Measurements from ENCODE around the gene AFG1L.
"Not testable (repeated sequence)": the region's sequence is repeated elsewhere in the genome, so short reads cannot be mapped to it uniquely, and the experiment has no call there.

AFG1L gene

DNA sequence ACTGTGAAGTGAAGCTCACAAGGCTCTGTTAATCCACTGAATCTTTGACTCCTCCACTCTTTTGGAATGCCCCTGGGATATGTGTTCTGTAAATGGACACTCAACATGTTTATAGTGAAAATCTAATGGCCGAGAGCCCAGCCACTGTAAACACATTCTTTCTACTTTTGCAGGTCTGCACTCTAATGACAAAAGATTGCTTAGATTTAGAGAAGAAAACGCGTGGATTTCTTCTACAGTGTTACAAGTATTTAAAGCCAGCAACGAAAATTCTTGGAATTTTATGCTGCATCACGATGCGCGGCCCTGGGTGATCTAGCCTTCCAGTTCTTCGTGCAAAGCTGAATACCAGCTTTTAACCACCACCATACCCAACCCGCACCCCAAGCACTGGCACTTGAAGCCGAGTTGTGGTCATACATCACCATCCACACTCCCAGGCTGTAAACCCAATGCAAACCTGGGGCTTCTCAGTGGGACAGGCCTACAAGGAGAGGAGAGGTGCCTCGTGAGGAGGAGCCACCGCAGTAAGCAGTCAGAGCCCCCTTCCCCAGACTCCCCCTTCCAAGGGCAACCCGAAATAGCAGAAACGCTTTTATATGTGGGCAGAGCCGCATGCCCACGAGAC, 262.1 kb downstream of the AFG1L start:
- no peak for DNase-seq (ENCODE audit: low read depth in 2 of 2)

DNA sequence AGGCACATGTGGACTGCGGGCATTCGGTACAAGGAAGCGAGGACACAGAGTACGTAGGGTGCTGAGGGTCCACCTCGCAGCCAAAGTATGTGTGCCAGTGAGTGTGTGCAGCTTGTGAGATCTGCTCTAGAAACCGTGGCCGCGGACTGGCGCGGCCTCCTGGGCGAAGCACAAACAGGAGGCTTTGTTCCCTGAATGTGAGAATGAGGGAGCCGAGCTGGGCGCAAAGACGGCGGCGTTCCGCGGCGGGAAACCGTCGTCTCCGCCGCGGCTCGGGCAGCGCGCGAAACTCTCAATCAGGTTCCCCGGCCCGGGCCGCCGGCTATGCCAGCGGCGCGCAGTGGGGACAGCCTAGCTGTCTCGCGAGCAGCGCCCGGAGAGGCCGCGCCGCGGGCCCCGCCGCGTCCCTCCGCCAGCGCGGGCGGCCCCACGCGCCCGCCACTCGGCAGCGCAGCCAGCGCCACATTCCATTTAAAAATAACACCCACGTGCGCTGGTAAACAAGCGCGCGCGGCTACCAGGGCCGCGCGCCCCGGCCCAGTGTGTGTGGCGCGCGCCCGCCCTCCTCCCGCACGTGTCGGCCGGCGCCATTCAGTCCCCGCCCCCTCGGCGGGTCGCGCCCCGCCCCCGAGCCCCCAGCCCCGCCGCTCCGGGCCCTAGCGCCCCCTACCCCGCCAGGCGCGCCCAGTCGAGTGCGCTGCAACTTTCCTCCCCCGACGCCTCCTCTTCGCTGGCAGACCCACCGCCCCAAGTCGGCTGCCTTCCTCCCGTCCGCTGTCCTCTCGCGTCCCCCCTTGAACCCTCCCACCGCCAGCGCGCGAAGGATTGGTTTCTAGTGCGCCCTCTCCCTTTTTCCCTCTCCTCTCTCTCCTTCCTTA, 262.9 kb downstream of the AFG1L start:
- peak; percentile 58 to 60 for DNase-seq (ENCODE audit: low read depth in 2 of 2)

DNA sequence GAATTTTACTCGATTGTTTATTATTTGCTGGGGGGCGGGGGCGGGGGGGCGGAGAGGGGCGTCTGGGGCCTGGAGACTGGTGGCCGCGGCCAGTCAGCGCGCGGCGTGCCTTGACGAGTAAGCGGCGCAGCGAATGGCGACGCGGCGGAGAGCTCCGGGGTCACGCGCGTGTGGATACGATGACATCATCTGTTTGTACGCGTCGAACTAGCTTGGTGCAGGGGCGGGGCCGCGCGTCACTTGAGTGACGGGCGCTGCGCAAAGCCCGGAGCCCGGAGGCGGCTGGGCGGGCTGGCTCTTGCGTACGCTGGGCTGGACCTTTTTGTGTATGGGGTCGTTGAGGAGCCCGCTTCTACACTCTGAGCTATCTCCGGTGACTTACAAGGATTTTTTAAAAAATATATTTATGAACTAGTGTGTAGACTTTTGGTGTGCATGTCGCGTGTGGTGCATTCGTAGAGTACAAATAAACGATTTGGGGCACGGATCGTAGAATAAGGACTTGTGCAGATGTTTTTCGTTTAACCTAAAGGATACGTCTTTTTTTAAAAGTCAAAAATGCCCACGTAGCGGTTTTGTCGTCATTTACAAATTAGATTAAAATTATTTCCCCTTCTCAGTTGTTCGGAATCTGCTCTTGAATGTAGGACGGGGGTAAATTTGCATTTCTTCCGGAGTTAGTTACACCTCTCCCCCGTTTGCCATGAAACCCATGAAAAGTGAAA, 263.7 kb downstream of the AFG1L start:
- DNase-seq (ENCODE audit: low read depth in 2 of 2) = peak; percentile 90 to 92

DNA sequence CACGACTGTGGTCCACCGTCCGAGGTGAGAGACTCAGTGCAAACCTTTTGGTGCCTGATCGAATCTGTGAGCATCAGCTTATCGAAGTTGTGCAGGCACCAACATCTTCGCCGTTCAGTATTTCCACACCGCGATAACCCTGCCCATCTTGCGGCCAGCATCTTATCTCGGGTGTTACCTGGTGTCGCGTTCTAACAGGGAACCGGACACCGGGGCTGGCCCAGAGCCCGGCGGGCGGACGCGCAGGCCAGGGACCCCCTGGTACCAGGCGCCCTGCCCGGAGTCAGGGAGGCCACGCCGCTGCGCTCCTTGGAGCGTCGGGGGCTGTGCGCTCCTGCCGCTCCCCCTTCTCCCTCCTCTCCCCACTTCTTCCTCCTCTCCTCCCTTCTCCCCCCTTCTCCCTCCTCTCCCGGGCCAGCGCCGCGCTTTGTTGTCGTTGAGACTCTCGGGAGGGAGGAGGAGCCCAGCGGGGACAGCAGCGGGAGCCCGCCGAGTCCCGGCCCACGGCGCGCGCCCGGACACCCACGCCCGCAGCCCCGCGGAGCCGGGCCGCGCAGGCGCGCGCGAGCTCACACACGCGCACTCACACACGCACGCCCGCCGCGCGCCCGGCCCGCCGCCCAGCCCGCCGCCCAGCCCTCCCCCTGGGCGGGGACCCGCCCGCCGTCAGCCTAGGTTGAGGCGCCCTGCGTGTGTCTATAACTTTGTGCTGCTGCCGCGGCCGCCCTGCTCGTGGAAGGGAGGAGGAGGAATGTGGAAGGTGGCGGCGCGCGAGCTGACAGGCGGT, 264.4 kb downstream of the AFG1L start:
- DNase-seq (ENCODE audit: low read depth in 2 of 2) = peak; percentile 68 to 69

DNA sequence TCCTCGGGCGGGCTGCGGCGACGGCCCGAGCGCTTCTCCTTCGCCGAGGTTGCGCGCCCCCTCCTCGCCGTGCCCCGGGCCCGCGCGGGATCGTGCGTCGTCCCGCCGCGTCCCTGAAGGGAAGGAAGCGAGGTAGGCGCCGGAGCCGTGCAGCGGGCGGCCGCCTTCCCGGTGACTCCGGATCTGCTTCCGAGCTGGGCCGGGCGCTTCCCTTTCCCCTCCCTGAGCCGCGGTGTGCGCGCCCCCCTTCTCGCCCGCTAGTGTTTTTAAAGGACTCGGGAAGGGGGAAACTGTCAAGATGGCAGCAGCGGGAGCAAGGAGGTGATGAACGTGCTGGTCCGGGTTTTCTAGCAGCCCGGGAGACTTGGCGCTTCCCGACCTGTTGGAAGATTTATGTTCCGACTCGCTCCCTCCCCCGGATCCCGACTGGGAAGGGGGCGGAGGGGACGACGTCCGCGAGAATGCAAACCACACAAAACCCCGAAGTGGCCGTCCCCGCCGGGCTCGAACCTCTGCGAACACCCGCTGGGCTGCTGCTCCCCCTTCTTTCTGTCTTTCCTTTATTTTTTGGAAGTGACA, 265.1 kb downstream of the AFG1L start:
- peak in 1 of 2 donors; percentile 11 for DNase-seq (ENCODE audit: low read depth in 2 of 2)

DNA sequence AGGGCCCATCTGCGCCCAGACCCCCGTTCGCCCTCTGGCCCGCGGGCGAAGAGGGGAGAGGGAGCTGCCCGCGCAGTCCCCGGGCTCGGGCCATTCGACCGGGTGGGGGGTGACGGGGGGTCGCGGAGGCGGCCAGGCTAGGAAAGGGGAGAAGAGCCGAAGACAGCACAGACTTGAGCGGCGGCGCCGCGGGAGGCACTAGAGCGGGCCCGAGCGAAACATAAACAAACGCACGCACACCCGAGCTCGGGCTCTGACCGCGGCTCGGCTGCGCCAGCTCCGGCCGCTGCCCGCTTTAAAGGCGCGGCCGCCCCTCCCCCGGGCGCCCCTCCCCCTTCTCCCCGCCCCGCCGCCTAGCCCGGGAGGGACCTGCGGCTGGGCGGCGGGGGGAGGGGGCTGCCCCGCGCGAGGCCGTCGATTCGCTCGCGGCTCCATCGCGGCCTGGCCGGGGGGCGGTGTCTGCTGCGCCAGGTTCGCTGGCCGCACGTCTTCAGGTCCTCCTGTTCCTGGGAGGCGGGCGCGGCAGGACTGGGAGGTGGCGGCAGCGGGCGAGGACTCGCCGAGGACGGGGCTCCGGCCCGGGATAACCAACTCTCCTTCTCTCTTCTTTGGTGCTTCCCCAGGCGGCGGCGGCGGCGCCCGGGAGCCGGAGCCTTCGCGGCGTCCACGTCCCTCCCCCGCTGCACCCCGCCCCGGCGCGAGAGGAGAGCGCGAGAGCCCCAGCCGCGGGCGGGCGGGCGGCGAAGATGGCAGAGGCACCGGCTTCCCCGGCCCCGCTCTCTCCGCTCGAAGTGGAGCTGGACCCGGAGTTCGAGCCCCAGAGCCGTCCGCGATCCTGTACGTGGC, 265.8 kb downstream of the AFG1L start, which contains the start of gene FOXO3:
Gene FOXO3, plus strand, starts transcription at position 455 of the 846 bp plus-strand sequence. Its CDS starts 292 bp downstream, at position 747.
- DNase-seq (ENCODE audit: low read depth in 2 of 2) = peak; percentile 40 to 42

DNA sequence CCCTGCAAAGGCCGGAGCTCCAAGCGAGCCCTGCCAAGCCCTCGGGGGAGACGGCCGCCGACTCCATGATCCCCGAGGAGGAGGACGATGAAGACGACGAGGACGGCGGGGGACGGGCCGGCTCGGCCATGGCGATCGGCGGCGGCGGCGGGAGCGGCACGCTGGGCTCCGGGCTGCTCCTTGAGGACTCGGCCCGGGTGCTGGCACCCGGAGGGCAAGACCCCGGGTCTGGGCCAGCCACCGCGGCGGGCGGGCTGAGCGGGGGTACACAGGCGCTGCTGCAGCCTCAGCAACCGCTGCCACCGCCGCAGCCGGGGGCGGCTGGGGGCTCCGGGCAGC, 266.4 kb downstream of the AFG1L start:
- not testable (repeated sequence) for DNase-seq (ENCODE audit: low read depth in 2 of 2)

DNA sequence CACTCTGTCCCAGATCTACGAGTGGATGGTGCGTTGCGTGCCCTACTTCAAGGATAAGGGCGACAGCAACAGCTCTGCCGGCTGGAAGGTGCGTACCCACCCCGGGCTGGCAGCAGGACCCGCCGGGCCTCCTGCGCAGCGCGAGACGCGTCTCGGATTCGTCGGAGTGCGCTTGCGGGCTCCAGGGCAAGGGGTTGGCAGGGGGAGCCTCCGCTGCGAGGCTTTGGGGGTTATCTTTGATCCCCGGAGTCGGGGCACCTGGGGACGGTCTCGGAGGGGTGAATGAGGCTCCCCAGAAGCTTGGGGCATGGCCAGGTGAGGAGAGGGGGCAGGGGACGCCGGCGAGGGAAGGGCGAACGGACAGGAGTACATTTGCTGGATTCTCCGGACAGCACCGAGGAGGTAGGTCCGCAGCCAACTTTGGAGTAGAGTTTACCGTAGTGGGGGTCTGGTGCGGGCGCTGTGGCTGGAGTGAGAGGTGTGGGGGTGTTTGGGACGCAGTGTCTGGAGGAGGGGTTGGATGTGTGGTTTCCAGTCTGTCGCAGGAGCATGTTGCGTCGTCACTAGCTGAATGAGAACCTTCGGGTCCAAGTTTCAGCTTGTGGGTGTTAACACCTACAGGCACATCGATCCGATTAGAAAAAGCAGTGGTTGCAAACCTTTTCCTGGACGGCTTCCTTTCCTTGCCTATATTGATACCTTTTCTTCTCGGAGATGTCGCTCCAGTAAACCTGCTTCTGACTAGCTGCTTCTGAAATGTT, 267.1 kb downstream of the AFG1L start:
- no peak for DNase-seq (ENCODE audit: low read depth in 2 of 2)

DNA sequence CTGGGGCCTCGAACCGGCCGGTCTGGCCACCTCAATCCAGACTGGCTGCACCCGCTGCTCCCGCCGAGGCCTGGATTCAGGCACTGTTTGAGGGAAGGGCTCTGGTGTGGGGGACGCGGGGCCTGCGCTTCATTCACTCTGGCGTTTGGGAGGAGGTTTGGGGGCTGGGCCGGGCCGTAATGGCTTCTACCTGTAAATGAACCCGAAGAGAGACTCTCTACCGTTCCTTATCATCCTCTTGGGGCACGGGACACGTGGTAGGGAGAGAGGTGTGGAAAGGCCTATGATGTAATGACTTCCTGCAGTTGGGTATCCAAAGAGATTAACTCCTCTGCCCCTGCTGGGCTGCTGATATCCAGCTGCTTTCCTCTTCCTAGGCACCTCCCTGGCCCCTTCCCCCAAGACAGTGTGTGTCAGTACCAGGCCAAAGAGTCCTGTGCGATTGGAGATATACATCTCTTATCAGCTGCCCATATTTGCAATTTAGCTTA, 267.7 kb downstream of the AFG1L start:
- no peak for DNase-seq (ENCODE audit: low read depth in 2 of 2)

DNA sequence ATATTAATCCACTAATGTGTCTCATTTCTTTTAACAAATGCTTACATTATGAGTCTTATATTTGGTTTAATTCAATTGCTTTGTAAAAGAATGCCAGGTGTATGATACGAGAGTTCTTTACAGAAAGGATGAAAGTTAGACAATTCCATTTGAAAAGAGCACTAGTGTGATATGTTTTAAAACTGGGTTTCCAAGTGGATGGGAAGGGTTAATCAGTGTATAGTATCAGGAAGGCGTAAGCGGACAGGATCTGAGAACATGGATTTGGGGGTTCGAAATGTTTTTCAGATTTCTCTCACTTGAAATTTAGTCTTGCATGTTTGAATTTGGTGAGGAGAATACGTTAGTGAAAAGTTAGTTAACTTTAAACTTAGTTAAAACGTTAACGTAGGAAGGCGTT, 268.4 kb downstream of the AFG1L start:
- no peak for DNase-seq (ENCODE audit: low read depth in 2 of 2)

DNA sequence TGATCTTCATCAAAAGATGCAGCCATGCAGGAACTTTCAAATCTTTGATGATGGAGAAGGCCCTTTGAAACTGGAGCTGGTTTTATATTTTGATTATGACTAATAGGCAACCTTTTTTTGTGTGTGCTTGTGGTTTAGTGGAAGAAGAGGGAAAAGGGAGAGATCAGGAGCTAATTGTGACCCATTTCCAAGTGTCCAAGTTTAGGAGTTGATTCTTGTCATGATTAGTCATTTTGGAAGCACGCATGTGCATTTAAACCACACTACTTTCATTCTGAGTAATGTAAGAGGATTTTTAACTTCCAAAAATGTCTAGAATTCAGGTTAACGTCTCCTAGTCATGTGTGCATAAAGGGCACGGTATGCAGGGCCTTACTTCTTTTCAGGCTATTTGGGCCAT, 269.3 kb downstream of the AFG1L start:
- no peak for DNase-seq (ENCODE audit: low read depth in 2 of 2)

DNA sequence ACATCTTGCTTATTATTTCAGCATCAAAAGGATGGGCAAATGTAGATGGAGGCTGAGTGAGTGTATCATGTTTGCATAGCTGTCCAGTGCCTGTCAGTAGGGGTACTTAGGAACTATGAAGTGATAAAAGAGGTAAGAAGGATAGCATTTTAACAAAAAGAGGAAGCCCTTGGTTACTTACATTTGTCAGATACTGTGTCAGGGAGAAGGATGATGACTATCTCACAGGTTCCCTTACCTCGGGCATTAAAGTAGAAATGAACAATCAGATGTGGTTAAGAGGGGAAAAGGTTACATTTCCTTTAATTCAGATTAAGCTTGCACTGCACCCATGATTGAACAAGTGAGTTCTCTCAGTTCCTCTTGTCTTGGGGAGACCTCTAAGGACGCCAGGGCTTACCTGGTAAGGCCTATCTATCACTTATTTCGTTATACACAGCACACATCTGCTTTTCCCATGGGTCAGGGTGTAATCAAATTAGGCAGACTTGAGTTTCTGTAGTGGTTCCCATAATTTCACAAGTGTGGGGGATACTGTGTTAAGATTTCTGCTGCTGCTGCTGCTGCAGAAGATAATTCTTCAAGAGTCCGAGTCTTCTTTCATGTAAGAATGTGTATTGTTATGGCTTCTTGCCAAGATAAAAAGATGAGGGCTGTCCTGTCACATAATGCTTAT, 270.4 kb downstream of the AFG1L start:
- DNase-seq (ENCODE audit: low read depth in 2 of 2) = no peak

DNA sequence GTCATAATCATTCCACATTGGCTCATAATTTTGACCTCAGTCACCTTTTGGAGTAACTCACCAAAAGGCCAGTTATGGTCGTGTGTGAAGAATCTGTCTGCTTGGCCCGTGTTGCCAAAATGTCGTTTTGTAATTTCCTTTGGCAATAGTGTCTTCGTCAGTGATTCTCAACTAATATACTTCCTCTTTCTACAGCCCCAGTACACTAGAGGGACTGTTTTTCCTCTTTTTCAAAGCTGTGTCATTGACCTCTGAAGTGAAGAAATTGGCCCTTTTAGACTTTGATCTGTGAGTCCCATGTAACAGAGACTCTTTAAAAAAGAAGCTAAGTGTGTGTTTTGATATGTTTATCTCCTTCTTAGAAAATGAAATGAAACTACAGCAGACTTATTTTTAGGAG, 271.0 kb downstream of the AFG1L start:
- no peak for DNase-seq (ENCODE audit: low read depth in 2 of 2)

DNA sequence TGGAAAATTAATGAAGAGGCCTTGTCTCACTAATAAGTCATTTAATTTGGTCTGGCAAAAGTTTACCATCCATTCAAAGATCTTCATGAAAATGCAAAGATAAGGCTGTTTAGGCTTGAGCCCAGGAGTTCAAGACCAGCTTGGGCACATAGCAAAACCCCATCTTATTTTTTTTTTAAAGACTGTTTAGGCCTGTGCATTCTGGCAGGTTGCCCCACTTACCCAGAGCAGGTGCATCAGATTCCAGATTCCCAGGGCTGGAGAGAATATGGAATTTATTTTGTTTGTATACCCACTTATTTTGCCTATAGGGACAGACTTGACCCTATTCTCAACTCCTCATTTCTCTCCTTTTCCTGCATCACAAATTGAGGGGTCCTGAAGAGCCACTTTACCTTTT, 271.6 kb downstream of the AFG1L start:
- DNase-seq (ENCODE audit: low read depth in 2 of 2) = no peak

DNA sequence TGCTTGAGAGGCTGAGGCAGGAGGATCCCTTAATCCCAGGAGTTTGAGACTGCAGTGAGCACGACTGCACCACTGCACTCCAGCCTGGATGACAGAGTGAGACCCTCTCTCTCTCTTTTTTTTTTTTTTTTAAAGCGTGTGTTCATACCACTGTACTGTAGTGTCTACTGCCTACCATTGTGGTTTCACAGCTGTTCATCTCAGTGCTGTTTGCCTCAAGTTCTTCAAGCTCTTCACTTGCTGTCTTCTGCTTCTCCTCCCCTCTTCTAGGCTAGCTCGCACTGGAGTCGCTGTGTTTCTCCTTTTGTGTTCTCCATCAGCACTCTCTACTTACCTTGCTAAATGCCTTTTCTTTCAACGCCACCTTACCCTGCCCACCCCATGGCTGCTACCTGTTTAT, 273.2 kb downstream of the AFG1L start:
- no peak for DNase-seq (ENCODE audit: low read depth in 2 of 2)

DNA sequence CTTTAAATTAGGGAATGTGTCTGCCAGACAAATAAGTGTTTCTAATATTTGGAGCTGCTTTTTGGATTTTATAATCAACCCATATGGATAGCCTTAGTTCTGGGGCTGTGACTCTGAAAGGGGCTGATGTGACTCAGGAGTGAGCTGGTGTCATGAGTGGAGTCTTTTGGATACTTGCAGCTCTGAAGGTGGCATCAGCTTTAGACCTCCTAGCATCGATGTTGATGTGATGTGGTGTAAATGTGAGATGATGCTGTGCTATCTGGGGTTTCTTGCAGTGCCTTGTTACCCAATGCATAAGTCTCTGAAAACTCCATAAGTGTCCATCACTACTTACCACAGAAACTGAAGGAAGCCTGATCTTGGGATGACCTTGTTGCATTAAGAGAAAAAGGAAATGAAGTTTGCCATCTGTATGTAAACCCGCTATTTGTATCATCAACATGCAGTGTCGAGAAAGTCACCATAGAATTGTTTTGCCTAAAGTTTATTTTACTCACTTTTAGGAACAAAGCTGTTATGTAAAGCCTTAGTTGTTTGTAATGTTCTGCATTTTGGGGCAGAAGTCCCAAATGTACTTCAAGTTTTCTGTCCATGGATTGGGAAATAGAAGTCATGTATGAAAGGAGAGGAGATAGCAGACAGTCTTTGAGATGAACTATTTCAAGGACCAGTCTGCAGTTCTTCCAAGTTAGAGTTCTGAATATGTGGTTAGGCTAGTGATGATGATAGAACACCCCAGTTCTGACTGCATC, 273.9 kb downstream of the AFG1L start:
- DNase-seq (ENCODE audit: low read depth in 2 of 2) = no peak

DNA sequence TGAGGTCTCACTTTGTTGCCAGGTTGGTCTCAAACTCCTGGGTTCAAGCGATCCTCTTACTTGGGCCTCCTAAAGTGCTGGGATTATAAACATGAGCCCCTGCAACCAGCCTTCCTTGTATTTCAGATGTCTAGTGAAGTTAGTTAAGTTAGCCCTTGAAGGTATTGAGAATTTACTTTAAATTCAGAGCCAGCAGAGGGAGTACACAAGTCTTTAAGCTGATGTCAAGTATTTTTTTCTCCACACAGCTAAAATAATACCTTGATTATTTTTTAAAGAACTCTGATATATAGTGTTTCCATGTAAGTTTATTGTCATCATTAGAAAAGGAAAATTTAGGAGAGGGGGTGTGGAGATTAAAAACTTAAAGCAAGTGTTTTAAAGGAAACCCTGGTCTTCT, 275.7 kb downstream of the AFG1L start:
- no peak for DNase-seq (ENCODE audit: low read depth in 2 of 2)

DNA sequence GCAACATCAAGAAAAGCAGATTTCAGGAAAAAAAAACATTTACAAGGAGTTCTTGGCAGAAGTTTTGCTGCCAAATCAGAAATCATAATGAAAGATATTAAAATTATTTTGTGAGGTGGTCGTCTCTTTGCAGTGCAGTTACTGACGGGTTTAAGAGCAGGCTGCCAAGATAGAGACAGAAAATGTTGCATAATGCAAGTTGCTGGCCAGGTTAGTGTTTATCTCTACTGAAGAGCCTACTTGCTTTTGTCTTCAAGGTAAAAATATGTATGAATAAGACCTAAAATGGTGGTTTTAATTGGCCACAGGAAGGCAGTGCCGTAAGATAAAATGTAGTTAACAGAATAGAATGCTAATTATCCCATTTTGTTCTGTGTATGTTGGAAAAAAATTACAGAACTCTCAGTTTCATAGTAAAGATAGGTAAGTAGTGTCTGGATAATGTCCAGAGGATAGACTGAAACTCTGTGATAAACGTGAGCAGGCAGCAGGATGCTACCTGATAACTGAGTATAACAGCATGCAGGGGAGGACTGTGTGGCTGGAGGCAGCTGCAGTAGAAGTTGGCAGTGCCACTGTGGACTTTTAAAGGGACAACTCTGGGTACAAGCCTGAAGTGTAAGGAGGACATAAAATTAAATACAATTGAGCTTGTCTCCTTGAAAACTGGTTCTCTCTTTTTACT, 279.7 kb downstream of the AFG1L start:
- DNase-seq (ENCODE audit: low read depth in 2 of 2) = no peak

All from stimulated activated CD8-positive, alpha-beta memory T cell treated with anti-CD3 and anti-CD28 coated beads, Interleukin-7, amount 100 ng/mL, for 1 hour (primary cell).